Measurements from ENCODE around the gene GUCA2B.

DNA sequence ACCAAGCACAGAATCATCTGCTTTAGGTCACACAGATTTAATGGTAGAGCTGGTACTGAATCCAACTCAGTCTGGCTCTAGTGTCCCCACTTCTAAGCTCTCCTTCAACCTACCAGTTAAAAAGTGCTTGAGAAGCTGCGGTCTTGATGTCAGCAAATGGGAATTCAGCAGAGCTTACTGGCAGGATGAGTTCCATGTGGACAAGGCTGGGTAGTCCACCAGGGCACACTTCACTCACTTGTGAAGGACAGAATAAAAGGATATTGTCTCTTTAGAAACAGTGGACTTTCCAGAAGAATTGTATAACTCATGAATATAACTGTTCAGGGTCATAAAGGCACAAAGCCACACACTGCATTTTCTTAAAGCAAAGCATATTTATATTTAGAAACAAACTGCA, 35.1 kb upstream of the GUCA2B start:
- TF ChIP-seq YY1 (IDR thresholded peaks at IDR 0.05; ENCODE audit: insufficient read depth, insufficient read length): no peak
- no peak for TF ChIP-seq ZNF274 (IDR thresholded peaks at IDR 0.05; ENCODE audit: low read depth, low read length)

Data from NT2/D1 (cell line).